ENCODE data around the gene PRC1.

DNA sequence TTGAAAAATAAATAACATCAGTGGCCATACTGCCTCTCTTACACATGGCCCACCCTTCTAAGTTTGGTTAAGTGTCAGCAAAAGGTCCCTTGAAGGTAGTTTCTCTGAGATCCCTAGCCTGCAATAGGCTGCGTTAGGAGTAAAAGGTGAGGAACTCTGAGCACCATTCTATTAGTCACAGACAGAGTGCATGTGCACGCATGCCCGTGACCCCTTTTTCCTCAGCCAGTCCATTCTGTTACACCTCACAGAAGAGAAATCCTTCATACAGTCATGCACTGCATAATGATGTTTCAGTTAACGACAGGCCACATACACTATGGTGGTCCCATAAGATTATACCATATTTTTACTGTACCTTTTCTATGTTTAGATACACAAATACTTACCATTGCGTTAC is 27.1 kb downstream of the PRC1 start:
- TF ChIP-seq, protein P1, sequence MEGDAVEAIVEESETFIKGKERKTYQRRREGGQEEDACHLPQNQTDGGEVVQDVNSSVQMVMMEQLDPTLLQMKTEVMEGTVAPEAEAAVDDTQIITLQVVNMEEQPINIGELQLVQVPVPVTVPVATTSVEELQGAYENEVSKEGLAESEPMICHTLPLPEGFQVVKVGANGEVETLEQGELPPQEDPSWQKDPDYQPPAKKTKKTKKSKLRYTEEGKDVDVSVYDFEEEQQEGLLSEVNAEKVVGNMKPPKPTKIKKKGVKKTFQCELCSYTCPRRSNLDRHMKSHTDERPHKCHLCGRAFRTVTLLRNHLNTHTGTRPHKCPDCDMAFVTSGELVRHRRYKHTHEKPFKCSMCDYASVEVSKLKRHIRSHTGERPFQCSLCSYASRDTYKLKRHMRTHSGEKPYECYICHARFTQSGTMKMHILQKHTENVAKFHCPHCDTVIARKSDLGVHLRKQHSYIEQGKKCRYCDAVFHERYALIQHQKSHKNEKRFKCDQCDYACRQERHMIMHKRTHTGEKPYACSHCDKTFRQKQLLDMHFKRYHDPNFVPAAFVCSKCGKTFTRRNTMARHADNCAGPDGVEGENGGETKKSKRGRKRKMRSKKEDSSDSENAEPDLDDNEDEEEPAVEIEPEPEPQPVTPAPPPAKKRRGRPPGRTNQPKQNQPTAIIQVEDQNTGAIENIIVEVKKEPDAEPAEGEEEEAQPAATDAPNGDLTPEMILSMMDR (IDR thresholded peaks at IDR 0.05) = no peak
- TF ChIP-seq POLR2A (IDR thresholded peaks at IDR 0.05) = no peak

Data from testis (tissue), 2 donors.